ENCODE data around the gene MAP1S.

MAP1S gene

GRCh38 chr19:17775991-17776803, 56.9 kb downstream of the MAP1S start:
- TF ChIP-seq GATA3 (IDR thresholded peaks at IDR 0.05; ENCODE audit: low read depth, low read length): no peak
- TF ChIP-seq GATA2 (IDR thresholded peaks at IDR 0.05; ENCODE audit: low read depth, low read length): no peak

DNA sequence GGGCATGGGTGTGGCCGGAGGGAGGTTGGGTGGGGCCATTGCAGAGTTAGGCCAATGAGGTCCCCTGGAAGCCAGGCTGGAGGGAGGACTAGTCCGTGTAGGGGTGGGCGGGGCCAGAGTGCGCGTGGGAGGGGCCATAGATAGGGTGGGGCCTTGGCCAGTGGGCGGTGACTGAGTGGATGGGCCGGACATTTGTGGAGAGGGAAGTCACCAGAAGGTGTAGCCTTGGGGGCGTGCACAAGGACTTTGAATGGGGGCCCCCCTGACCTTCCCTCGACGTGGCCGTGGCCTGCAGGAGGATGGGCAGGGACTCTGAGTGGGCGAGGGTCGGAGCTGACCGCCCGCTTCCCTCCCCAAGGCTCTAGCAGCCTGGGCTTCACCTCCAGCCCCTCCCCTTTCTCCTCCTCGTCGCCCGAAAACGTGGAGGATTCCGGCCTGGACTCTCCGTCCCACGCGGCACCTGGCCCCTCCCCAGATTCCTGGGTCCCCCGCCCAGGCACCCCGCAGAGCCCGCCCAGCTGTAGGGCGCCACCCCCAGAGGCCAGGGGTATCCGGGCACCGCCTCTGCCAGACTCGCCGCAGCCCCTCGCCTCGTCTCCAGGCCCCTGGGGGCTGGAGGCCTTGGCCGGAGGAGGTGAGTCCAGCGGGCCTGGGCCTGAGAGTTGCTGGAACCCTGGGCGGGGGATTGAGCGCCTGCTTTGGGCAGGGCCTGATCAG, 59.1 kb downstream of the MAP1S start:
- TF ChIP-seq GATA3 (IDR thresholded peaks at IDR 0.05; ENCODE audit: low read depth, low read length) (no peak), GATA2 (IDR thresholded peaks at IDR 0.05; ENCODE audit: low read depth, low read length) (no peak)

DNA sequence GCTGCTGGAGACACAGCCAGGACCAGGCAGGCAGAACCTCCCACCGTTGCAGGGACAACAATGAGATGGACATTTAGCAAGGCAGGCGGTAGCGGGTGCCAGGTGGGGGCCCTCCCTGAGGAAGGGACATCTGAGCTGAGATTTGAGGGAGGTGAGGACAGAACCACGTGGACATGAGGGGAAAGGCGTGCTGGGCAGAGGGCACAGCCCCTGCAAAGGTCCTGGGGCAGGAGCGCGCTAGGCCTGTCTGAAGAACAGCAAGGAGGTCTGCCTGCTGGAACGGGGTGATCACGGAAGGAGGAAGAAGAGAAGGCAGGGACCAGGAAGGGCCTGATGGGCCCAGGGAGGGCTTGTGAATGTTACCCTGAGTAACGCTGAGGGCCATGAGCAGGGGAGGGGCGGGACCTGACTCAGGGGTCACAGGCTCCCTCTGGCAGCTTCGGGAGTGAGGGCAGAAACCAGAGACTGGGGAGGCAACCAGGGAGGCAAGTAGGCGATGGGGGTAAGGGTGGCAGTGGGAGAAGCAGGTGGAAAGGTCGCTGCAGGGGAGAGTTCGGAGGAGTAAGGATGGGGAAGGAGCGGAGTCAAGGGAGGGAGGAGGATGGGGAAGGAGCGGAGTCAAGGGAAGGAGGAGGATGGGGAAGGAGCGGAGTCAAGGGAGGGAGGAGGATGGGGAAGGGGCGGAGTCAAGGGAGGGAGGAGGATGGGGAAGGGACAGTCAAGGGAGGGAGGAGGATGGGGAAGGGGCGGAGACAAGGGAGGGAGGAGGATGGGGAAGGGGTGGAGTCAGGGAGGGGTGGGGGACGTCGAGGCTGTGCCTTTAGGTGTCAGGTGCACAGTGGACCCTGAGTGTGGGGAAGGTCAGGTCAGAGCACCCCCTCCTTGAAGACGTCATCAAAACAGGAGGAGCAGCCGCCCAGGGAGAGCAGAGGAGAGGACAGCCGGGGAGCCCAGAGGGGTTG, 60.0 kb downstream of the MAP1S start:
- TF ChIP-seq GATA3 (IDR thresholded peaks at IDR 0.05; ENCODE audit: low read depth, low read length) (no peak), GATA2 (IDR thresholded peaks at IDR 0.05; ENCODE audit: low read depth, low read length) (no peak)

GRCh38 chr19:17780781-17781180, 61.5 kb downstream of the MAP1S start:
- no peak for TF ChIP-seq GATA3 (IDR thresholded peaks at IDR 0.05; ENCODE audit: low read depth, low read length)
- no peak for TF ChIP-seq GATA2 (IDR thresholded peaks at IDR 0.05; ENCODE audit: low read depth, low read length)
